Left hindlimb (tissue), 1 donor: ENCODE measurements around the gene NDUFV3.
"Not testable (repeated sequence)": the region's sequence is repeated elsewhere in the genome, so short reads cannot be mapped to it uniquely, and the experiment has no call there.

Experiments used
- DNase-seq: peaks from one replicate; pipeline ENCODE4 v3.0.0-alpha.2; 2018

Gene NDUFV3

DNA sequence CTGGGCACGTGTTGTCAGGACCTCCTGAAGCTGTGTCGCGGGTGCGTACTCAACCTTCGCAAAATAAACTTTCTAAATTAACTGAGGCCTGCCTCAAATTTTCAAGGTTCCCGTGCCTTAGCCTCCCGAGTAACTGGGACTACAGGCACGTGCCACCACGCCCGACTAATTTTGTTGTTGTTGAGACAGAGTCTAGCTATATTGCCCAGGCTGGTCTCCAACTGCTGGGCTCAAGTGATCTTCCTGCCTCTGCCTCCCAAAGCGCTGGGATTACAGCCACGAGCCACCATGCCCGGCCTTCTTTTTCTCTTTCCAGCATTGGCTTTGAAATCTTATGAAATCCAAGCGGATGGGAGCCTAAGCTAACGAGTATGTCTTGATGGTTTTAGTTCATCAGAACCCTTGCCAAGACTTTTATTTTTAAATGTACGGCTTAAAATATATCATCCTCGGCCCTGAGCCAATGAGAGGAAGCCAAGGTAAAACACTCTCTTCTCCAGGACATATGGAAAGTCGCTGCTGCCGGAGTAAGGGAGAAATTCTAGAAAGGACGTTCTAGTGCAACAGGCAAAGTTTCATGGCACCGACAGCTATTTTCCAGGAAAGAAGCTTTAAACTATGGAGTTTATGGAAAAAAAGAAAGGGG lies 45.0 kb downstream of the NDUFV3 start:
- peak; percentile 76 for DNase-seq

DNA sequence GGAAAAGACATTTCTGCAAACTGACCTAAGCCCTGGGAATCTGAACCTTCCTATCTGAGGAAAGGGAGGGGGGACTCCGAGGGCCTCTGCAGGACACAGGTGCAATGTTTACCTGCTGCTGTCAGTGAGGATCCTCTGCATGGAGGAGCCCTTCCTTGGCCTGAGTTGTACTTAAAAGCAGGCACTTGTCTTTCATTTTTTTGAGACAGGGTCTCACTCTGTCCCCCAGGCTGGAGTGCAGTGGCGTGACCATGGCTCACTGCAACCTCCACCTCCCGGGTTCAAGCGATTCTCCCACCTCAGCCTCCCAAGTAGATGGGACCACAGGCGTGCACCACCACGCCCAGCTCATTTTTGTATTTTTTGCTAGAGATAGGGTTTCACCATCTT lies 45.5 kb downstream of the NDUFV3 start:
- DNase-seq: not testable (repeated sequence)

- peak; percentile 89 for DNase-seq
These were observed 46.7 kb downstream of the NDUFV3 start for GRCh38 chr21:42939582-42940413.

DNA sequence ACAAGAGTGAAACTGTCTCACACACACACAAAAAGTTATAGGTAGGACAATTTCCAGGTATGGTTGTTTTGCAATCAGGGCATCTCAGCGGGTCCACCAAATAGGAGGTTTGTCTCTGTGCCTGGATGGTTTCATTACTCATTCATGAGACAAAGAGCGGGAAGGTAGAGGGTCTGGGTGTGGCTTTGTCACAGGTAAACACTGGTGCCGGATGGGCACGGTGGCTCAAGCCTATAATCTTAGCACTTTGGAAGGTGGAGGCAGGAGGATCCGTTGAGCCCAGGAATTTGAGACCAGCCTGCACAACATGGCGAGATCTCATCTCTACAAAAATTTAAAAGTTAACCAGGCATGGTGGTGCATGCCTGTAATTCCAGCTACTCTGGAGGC lies 48.6 kb downstream of the NDUFV3 start:
- DNase-seq: no peak

DNA sequence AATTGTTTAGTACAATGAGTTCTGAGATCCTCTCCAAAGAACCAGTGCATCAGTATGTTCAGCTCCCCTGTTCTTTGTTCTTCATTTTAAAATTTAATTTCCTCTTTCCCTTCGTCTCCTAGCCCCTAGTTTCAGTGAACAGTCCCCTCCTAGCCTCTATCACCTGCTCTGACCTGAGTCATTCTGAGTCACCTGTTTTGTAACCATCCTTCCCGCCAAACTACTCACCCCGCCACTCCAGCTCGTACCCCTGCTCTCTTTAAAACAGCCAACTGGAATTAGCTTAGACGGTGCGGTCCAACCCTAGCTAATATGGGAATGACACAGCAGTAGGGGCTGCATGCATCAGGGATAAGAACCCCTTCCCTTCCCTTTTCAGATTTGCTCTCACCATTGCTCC lies 49.1 kb downstream of the NDUFV3 start:
- DNase-seq: no peak

GRCh38 chr21:42949094-42949755 lies 56.1 kb downstream of the NDUFV3 start:
- DNase-seq: not testable (repeated sequence)

GRCh38 chr21:42951193-42951592 lies 58.1 kb downstream of the NDUFV3 start:
- not testable (repeated sequence) for DNase-seq

DNA sequence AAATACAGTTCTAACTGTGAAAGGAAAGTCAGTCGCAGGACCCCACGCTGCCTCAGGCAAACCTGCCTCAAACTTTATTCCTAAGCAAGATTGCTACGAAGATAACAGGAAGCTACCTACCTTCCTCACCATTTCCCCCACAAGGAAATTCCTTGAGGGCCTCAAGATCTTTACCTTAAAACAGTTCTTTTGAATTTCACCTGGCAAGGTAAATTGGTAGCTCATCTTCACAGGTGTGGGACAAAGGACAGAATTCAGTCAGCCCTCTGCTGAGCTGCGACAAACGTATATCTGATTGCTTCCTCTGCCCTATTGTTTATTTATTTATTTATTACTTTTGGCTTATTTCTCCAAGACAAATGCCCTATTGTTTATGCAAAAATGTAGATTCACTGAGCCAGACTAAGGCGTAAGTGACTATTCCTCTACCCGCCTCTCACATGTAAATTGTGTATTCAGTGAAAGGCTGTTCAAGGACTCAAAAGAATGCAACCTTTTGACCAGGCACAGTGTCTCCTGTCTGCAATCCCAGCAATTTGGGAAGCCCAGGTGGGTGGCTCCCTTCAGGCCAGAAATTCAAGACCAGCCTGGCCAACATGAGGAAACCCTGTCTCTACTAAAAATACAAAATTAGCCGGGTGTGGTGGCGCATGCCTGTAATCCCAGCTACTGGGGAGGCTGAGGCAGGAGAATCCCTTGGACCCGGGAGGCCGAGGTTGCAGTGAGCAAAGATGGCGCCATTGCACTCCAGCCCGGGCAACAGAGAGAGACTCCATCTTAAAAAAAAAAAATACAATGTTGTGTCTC lies 63.9 kb downstream of the NDUFV3 start:
- DNase-seq: no peak

DNA sequence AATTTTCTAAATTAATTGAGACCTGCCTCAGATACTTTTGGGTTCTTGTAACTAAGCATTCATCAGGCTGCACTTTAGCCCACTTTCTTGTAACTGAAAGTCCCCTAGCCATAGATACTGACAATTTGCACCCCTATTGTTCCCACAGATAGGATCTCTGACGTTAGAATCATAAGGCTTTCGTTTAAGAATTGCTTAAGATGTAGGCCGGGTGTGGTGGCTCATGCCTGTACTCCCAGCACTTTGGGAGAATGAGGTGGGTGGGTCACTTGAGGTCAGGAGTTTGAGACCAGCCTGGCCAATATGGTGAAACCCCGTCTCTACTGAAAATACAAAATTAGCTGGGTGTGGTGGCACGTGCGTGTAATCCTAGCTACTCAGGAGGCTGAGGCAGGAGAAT lies 65.0 kb downstream of the NDUFV3 start:
- DNase-seq: not testable (repeated sequence)

GRCh38 chr21:42959728-42960127 lies 66.6 kb downstream of the NDUFV3 start:
- DNase-seq: no peak

DNA sequence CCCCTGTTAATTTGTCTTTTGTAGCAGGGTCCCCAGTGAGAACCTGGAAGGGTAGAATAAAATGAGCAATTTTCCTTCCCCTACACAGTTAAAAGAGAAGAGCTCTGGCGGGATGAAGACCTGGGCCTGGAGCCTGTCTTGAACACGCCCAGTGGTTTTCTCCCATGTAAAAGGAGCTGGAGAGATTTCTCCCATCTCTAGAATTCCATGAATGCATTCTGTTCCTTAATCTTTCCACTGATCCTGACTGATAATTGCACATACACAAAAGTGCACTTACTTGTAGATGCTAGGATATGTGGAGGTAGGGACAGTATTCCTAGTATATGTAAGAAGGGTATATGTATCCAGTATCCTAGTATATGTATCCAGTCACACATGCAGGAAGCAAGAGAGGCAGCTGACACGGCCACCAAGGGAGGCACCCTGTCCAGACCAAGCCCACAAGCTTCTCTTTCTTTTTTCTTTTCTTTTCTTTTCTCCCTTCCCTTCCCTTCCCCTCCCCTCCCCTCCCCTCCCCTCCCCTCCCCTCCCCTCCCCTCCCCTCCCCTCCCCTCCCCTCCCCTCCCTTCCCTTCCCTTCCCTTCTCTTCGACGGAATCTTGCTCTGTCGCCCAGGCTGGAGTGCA lies 69.4 kb downstream of the NDUFV3 start:
- no peak for DNase-seq
